Fibroblast of lung (primary cell): Measurements from ENCODE around the gene MILR1.

ENCODE experiments used
- CTCF ChIP-seq, 2 donors: IDR thresholded peaks in 1 of 2; conservative IDR thresholded peaks in 1 of 2; 1 replicate in 1 of 2; 2 replicates in 1 of 2; pipeline ENCODE4 v1.5.1; 2011 to 2012; ENCODE audit warnings: low read length in 2 of 2, control low read depth in 1 of 2, inconsistent platforms in 1 of 2, low read depth in 1 of 2, mild to moderate bottlenecking in 1 of 2
- EZH2 ChIP-seq: IDR thresholded peaks from 2 replicates; pipeline ENCODE4 v1.5.1; 2012; ENCODE audit warnings: low read length, control low read depth, mild to moderate bottlenecking; ENCODE audit errors: missing control alignments

- TF ChIP-seq CTCF (conservative IDR thresholded peaks at IDR 0.05 in 1 of 2, IDR thresholded peaks at IDR 0.05 in 1 of 2; ENCODE audit: low read depth in 1 of 2, low read length in 2 of 2) (no peak), EZH2 (no peak)
Observed at GRCh38 chr17:64403881-64404460, 44.9 kb upstream of the MILR1 start.
